ENCODE results near the gene CD302. TPM values are rescaled to one million over a fixed set of nuclear protein-coding genes. Genes with fewer than 3 reads are reported as not detected.

Gene CD302
- total and polyA plus RNA-seq, 10 of the 15 experiments (the other 5 are each of a cell fraction or from before 2014, with no cell fraction given): 0.48 to 4.0 (median 2.1) TPM

GRCh38 chr2:159750873-159751272 is 47.1 kb downstream of the CD302 start (continued):
- TF ChIP-seq BCLAF1 (IDR thresholded peaks at IDR 0.05): no peak
- TF ChIP-seq KLF5 (IDR thresholded peaks at IDR 0.05; ENCODE audit: partially characterized antibody): no peak
- no peak for TF ChIP-seq SUZ12 (IDR thresholded peaks at IDR 0.05; ENCODE audit: unreplicated experiment)
- no peak for TF ChIP-seq SP1 (IDR thresholded peaks at IDR 0.05; ENCODE audit: low read depth, low read length)
- TF ChIP-seq GABPA (IDR thresholded peaks at IDR 0.05; ENCODE audit: low read depth): no peak
- TF ChIP-seq ZBTB4 (CRISPR knock-in tag; IDR thresholded peaks at IDR 0.05): no peak

GRCh38 chr2:159748089-159748488 is 49.9 kb downstream of the CD302 start:
- ChIA-PET RAD21 (ENCODE audit: unreplicated experiment) (no interaction called here), POLR2A (interaction anchor here (0.7 to 1.5 kb wide), 2 partner anchors 17 to 157 kb away, joined by 3 read pairs; partner anchors contain the start of gene LY75), CTCF (interaction anchor here (1.0 to 2.2 kb wide), 4 partner anchors 8 to 73 kb away, joined by 3 to 7 read pairs (median 3); no protein-coding TSS in a partner anchor), SMC1A (ENCODE audit: uncharacterized antibody, unreplicated experiment) (interaction anchor here (1.0 to 1.4 kb wide), 3 partner anchors 11 to 75 kb away, joined by 3 read pairs; no protein-coding TSS in a partner anchor)
- Histone ChIP-seq H3K9ac (ENCODE audit: control insufficient read depth, insufficient read depth, low read length) (no peak overlapping the region), H3K79me2 (ENCODE audit: control insufficient read depth, insufficient read depth, low read length) (peaks cover 11% of the 10 kb centered on the region), H3K27ac (ENCODE audit: control insufficient read depth, insufficient read depth) (no peak overlapping the region), H3K9me3 (replicated peaks; ENCODE audit: control insufficient read depth, insufficient read depth, low read length) (no peaks in the 10 kb centered on the region), H3K27me3 (replicated peaks in 1 of 2; ENCODE audit: control insufficient read depth in 2 of 2, insufficient read depth in 2 of 2, low read length in 1 of 2) (no peaks in the 10 kb centered on the region), H3K4me2 (ENCODE audit: control insufficient read depth, insufficient read depth) (no peak overlapping the region), H3K4me3 (no peak overlapping the region), H4K20me1 (ENCODE audit: control insufficient read depth, insufficient read depth) (no peaks in the 10 kb centered on the region; the same call in 1 of the 2 replicates), H3K36me3 (ENCODE audit: control insufficient read depth in 2 of 2, insufficient read depth in 2 of 2, low read length in 1 of 2) (peaks cover 5 to 40% of the 10 kb centered on the region in 2 experiments), H2AFZ (ENCODE audit: control insufficient read depth, low read depth, low read length) (no peak overlapping the region), H3K4me1 (ENCODE audit: control insufficient read depth, insufficient read depth, low read length) (no peaks in the 10 kb centered on the region)
- FAIRE-seq (no peak), DNase-seq (ENCODE audit: low read depth, low spot score) (no peak), ATAC-seq (no peak)
- TF ChIP-seq NR2C2 (IDR thresholded peaks at IDR 0.05; ENCODE audit: borderline replicate concordance, control insufficient read depth, insufficient read length, low read depth) (no peak), YY1 (IDR thresholded peaks at IDR 0.05; ENCODE audit: low read depth, low read length) (no peak), JUNB (IDR thresholded peaks at IDR 0.05) (no peak), SMARCA5 (IDR thresholded peaks at IDR 0.05) (no peak), NKRF (conservative IDR thresholded peaks at IDR 0.05) (no peak), PAX5 (IDR thresholded peaks at IDR 0.05; ENCODE audit: borderline replicate concordance, low read depth, low read length) (no peak), RFX5 (IDR thresholded peaks at IDR 0.05; ENCODE audit: low read depth, low read length) (no peak), MXI1 (IDR thresholded peaks at IDR 0.05; ENCODE audit: low read depth, low read length) (no peak), SMC3 (IDR thresholded peaks at IDR 0.05; ENCODE audit: borderline replicate concordance, low read length) (no peak)
- intact Hi-C loops (cut with micrococcal nuclease; ENCODE audit: unreplicated experiment): no loop called here
- in situ Hi-C loops (cut with MboI): no loop called here
- BruUV-seq (replicated peaks): no TSS peak
- 96% methylated on average over 9 of the region's 9 CpGs for WGBS (ENCODE audit: insufficient coverage, insufficient replicate concordance, low lambda C conversion rate, missing lambda C conversion rate)
